Heart left ventricle (tissue), 16 donors: Measurements from ENCODE around the gene LDOC1. TPM values are rescaled to one million over a fixed set of nuclear protein-coding genes. Genes with fewer than 3 reads are reported as not detected.
"Not testable (repeated sequence)": the region's sequence is repeated elsewhere in the genome, so short reads cannot be mapped to it uniquely, and the experiment has no call there.

Source experiments
- ATAC-seq, 4 donors: fragments of 200-7000 bp; cut with Tn5 transposase; one replicate each; pipeline ENCODE4 v1.9.1; 2020 to 2022; ENCODE audit warnings: moderate library complexity in 4 of 4, mild to moderate bottlenecking in 3 of 4, moderate number of reproducible peaks in 1 of 4
- DNase-seq, 5 donors: peaks; one replicate each; pipeline ENCODE4 v3.0.0-alpha.2; 2020
- H3K27ac ChIP-seq, 12 donors: fragments of 200-600 bp; sonication (generic) in 4 of 12; one replicate each; pipeline versions ENCODE4 v1.5.0 to v1.8.0; 2016 to 2022; ENCODE audit warnings: mild to moderate bottlenecking in 2 of 12
- H3K27me3 ChIP-seq, 9 donors: fragments of 200-600 bp; sonication (generic) in 2 of 9; one replicate each; pipeline versions ENCODE4 v1.5.1 to v1.8.0; 2016 to 2022; ENCODE audit warnings: mild to moderate bottlenecking in 3 of 9
- H3K36me3 ChIP-seq, 9 donors: fragments of 200-600 bp; sonication (generic) in 2 of 9; one replicate each; pipeline versions ENCODE4 v1.5.0 to v1.8.0; 2018 to 2022; ENCODE audit warnings: mild to moderate bottlenecking in 2 of 9
- H3K4me1 ChIP-seq, 12 donors: fragments of 200-600 bp; sonication (generic) in 4 of 12; one replicate each; pipeline versions ENCODE4 v1.5.0 to v1.8.0; 2016 to 2022; ENCODE audit warnings: mild to moderate bottlenecking in 3 of 12
- H3K4me3 ChIP-seq, 12 donors: fragments of 200-600 bp; sonication (generic) in 4 of 12; one replicate each; pipeline versions ENCODE4 v1.5.0 to v1.8.0; 2017 to 2022; ENCODE audit warnings: mild to moderate bottlenecking in 9 of 12, moderate library complexity in 4 of 12
- H3K9me3 ChIP-seq, 12 donors: fragments of 200-600 bp; sonication (generic) in 4 of 12; one replicate each; pipeline versions ENCODE4 v1.5.0 to v1.8.0; 2016 to 2022; ENCODE audit warnings: mild to moderate bottlenecking in 1 of 12
- POLR2A ChIP-seq, 2 donors: fragments of 450-650 bp; IDR thresholded peaks; one replicate each; pipeline ENCODE4 v1.6.1; 2017; ENCODE audit warnings: antibody characterized with exemption in 2 of 2, mild to moderate bottlenecking in 2 of 2, moderate library complexity in 2 of 2
- WGBS, 4 donors: extraction: QIAGEN DNeasy Blood & Tissue Kit in 2 of 4; methylation state at CpG; one replicate each; pipeline versions ENCODE4 v1.1.5 to v1.1.7; 2013 to 2018; 5-methylcytosine and 5-hydroxymethylcytosine counted together
- intact Hi-C, 10 donors: fragments of 100-400 bp; cut with DNase I; formaldehyde crosslinking; loops; one replicate each; pipeline versions ENCODE4 v1.11.1 to v1.14.2; 2022
- polyA plus RNA-seq, 2 donors: library from polyadenylated mRNA; stranded (reverse); fragments of 200-250 nt; gene quantifications; one replicate each; pipeline ENCODE4 v1.2.3, GENCODE V29; 2013
- total RNA-seq, 9 donors: library from RNA; depleted of rRNA in 2 of 9; stranded (reverse); fragments of >200 nt in 2 of 9; fragmentation: NEBNext Ultra II Directional in 3 of 9; extraction: Animal tissue kit (Norgen Biotek cat#: 25700) in 3 of 9; gene quantifications; one replicate each; pipeline versions ENCODE4 v1.1.0 to v1.2.4, GENCODE V29; 2016 to 2023
- TF ChIP-seq, protein P1 (sequence below), 12 donors: fragments of 200-600 bp; sonication (generic) in 4 of 12; IDR thresholded peaks; one replicate each; pipeline versions ENCODE4 v1.5.0 to v1.8.0; 2018 to 2022; ENCODE audit warnings: antibody characterized with exemption in 12 of 12, mild to moderate bottlenecking in 5 of 12
- donor health status: ischemic (EF 13 %, LVEDD 7.1; RV severe dilation, severe dysfunction).
- donor health status: healthy with polysubstance abuse.
- donor health status: DM: no; HTN: yes; CAD: no.
- donor health status: DM: no; HTN: no; CAD: no.
- donor health status: ischemic (EF 25% LVEDD 6.9; RV normal size, moderate dysfunction).
- donor health status: ischemic (EF 25% LVEDD 5.7; RV mildly dilated, moderate dysfunction).
- donor health status: healthy.
- donor health status: DM: yes; HTN: yes; CAD: no.
- donor health status: ischemic (EF 35%, LVEDD 5.7; RV mildly dilated, moderate dysfunction).
- donor health status: nonischemic (EF 11% LVEDD 7.7; RV severe dilation, severe dysfunction).
- donor health status: DM: yes; HTN: yes; CAD: no.
- donor health status: PGD.
- donor health status: ischemic (EF 29% LVEDD 5.4; RV normal size, mild dysfunction).
- donor health status: nonischemic (EF 23%, LVEDD 6.1; RV moderate dilation, normal function).

LDOC1 gene
- total and polyA plus RNA-seq, 11 donors = 1.3 to 7.1 (median 2.8) TPM

DNA sequence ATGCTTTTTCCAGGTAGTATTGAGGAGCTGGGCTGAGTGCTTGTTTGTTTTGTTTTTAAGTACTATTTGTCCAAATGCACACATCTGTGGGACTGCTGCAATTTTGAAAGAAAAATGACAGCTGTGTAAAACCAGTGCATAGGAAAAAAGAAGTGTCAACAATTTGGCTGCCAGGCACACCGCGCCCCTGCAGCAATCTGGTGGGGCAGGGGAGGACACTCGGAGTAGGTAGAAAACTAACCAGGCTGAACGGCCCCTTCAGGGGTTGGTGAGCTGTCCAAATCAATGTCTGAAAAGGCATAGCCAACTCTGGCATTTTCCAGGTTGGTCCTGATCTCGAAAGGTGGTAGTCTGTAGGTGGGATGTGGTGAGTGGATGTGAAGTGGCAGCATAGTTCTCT is 1.1 kb downstream of the LDOC1 start:
- Histone ChIP-seq H3K4me1 (no peaks in the 10 kb centered on the region), H3K27me3 (no peaks in the 10 kb centered on the region), H3K27ac (no peak overlapping the region), H3K36me3 (no peaks in the 10 kb centered on the region), H3K4me3 (peak overlapping the region in 3 of 12 donors; percentile 48 to 64 (median 62)), H3K9me3 (no peaks in the 10 kb centered on the region)
- DNase-seq (no peak), ATAC-seq (no peak)
- intact Hi-C loops = no loop called here
- 74 to 86% (median 81%) methylated on average over 5 of the region's 5 CpGs for WGBS, 4 donors
- no peak for TF ChIP-seq POLR2A (IDR thresholded peaks at IDR 0.05)
- TF ChIP-seq, protein P1, sequence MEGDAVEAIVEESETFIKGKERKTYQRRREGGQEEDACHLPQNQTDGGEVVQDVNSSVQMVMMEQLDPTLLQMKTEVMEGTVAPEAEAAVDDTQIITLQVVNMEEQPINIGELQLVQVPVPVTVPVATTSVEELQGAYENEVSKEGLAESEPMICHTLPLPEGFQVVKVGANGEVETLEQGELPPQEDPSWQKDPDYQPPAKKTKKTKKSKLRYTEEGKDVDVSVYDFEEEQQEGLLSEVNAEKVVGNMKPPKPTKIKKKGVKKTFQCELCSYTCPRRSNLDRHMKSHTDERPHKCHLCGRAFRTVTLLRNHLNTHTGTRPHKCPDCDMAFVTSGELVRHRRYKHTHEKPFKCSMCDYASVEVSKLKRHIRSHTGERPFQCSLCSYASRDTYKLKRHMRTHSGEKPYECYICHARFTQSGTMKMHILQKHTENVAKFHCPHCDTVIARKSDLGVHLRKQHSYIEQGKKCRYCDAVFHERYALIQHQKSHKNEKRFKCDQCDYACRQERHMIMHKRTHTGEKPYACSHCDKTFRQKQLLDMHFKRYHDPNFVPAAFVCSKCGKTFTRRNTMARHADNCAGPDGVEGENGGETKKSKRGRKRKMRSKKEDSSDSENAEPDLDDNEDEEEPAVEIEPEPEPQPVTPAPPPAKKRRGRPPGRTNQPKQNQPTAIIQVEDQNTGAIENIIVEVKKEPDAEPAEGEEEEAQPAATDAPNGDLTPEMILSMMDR (IDR thresholded peaks at IDR 0.05) = no peak

DNA sequence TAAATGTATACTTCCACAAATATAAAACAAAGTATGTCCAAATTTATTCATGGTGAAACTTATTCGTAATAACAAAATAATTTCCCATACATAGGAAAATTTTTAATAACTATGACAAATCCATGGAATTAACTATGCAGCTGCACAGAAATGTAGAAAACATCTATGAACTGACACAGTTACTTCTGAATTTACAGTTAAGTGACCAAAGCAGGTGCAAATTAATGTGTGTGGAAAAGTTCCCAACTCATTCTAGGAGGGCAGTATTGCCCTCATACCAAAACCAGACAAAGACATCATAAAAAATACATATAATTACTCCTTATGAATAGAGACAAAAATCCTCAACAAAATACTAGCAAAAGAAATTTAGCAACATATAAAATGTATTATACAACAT is 12.5 kb downstream of the LDOC1 start:
- Histone ChIP-seq H3K4me1 (no peaks in the 10 kb centered on the region), H3K4me3 (no peak overlapping the region), H3K9me3 (peaks cover 0 to 4% (median 0%) of the 10 kb centered on the region in 12 donors), H3K27me3 (no peaks in the 10 kb centered on the region), H3K27ac (no peak overlapping the region), H3K36me3 (no peaks in the 10 kb centered on the region)
- ATAC-seq (no peak), DNase-seq (no peak)
- 73 to 98% (median 86%) methylated on average over 1 of the region's 1 CpG for WGBS, 4 donors
- intact Hi-C loops = no loop called here
- TF ChIP-seq, protein P1 (IDR thresholded peaks at IDR 0.05) = no peak
- TF ChIP-seq POLR2A (IDR thresholded peaks at IDR 0.05) = no peak

GRCh38 chrX:141158084-141158483 is 18.8 kb downstream of the LDOC1 start:
- Histone ChIP-seq H3K4me3 (no peak overlapping the region), H3K4me1 (no peaks in the 10 kb centered on the region), H3K27me3 (no peaks in the 10 kb centered on the region), H3K9me3 (no peaks in the 10 kb centered on the region), H3K27ac (no peak overlapping the region), H3K36me3 (no peaks in the 10 kb centered on the region)
- TF ChIP-seq POLR2A (IDR thresholded peaks at IDR 0.05) = no peak
- TF ChIP-seq, protein P1 (IDR thresholded peaks at IDR 0.05) = no peak
- DNase-seq = no peak
- ATAC-seq = no peak
- intact Hi-C loops = no loop called here
- WGBS, 4 donors = 82 to 93% (median 91%) methylated on average over 3 of the region's 3 CpGs

GRCh38 chrX:141155231-141155630 is 21.7 kb downstream of the LDOC1 start:
- intact Hi-C loops, H3K4me1 ChIP-seq, H3K27ac ChIP-seq, H3K27me3 ChIP-seq, H3K9me3 ChIP-seq, H3K36me3 ChIP-seq, ATAC-seq, DNase-seq, H3K4me3 ChIP-seq: not testable (repeated sequence)
- WGBS, 4 donors = 68 to 85% (median 80%) methylated on average over 3 of the region's 3 CpGs

DNA sequence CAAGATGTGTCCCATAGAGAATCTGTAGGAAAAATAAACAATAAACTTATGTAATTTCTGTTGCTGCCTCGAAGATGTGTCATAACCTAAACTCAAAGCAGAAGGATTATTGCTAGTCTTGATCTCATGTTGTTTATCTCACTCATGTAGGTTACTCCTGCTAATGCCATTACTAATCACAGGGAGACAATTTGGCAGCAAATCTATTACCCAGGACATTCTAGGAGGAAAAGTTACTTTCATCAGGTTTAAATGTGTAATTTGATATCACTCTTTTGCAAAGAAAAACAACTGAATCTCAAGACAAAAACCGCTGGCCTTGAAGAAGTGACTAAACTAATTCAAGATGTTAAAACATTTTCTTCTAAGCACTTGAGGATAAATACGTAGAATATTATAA is 34.0 kb downstream of the LDOC1 start:
- ATAC-seq = no peak
- no peak overlapping the region for H3K27ac ChIP-seq
- intact Hi-C loops = no loop called here
- H3K9me3 ChIP-seq = no peaks in the 10 kb centered on the region
- no peaks in the 10 kb centered on the region for H3K36me3 ChIP-seq
- TF ChIP-seq, protein P1 (IDR thresholded peaks at IDR 0.05) = no peak
- TF ChIP-seq POLR2A (IDR thresholded peaks at IDR 0.05) = no peak
- no peaks in the 10 kb centered on the region for H3K4me1 ChIP-seq
- no peaks in the 10 kb centered on the region for H3K27me3 ChIP-seq
- no peak for DNase-seq
- 44 to 69% (median 60%) methylated on average over 3 of the region's 3 CpGs for WGBS, 4 donors
- no peak overlapping the region for H3K4me3 ChIP-seq
